Progenitor cell of endocrine pancreas (in vitro differentiated cells): Measurements from ENCODE around the gene RCL1. TPM values are rescaled to one million over a fixed set of nuclear protein-coding genes. Genes with fewer than 3 reads are reported as not detected.

Experiments
- DNase-seq: peaks from one replicate; pipeline ENCODE4 v3.0.0; 2021; ENCODE audit warnings: low spot score; ENCODE audit not compliant: unreplicated experiment
- H3K27ac Mint-ChIP-seq: 2 replicates; pipeline ENCODE4 v1.8.0; 2021; ENCODE audit warnings: mild to moderate bottlenecking, moderate library complexity, mixed read lengths
- H3K27me3 Mint-ChIP-seq: 2 replicates; pipeline ENCODE4 v1.8.0; 2021; ENCODE audit warnings: mixed read lengths
- H3K36me3 Mint-ChIP-seq: 2 replicates; pipeline ENCODE4 v1.8.0; 2022; ENCODE audit warnings: mixed read lengths; ENCODE audit not compliant: insufficient read depth
- H3K4me1 Mint-ChIP-seq: 2 replicates; pipeline ENCODE4 v1.8.0; 2021; ENCODE audit warnings: low read depth, mixed read lengths
- H3K4me3 Mint-ChIP-seq: 2 replicates; pipeline ENCODE4 v1.8.0; 2021; ENCODE audit warnings: low read depth, mild to moderate bottlenecking, moderate library complexity, mixed read lengths
- H3K9me3 Mint-ChIP-seq: 2 replicates; pipeline ENCODE4 v1.8.0; 2021; ENCODE audit warnings: low read depth, mixed read lengths
- CTCF ChIP-seq: fragments of 200-600 bp; sonication (generic); IDR thresholded peaks from one replicate; pipeline ENCODE4 v1.5.0; 2021; ENCODE audit warnings: antibody characterized with exemption, mild to moderate bottlenecking; ENCODE audit not compliant: unreplicated experiment
- total RNA-seq: library from RNA; stranded (reverse); gene quantifications from 2 replicates; pipeline ENCODE4 v1.2.1, GENCODE V29; 2021

Gene RCL1
- total RNA-seq, 1 donor from 2014 or later: 18.2 TPM

- Mint-ChIP-seq H3K27ac (no peak overlapping the region), H3K36me3 (peaks cover 2% of the 10 kb centered on the region), H3K27me3 (no peaks in the 10 kb centered on the region), H3K4me1 (no peaks in the 10 kb centered on the region), H3K4me3 (no peak overlapping the region), H3K9me3 (no peaks in the 10 kb centered on the region)
- DNase-seq: no peak
- TF ChIP-seq CTCF: no peak
These were observed 29.3 kb downstream of the RCL1 start for GRCh38 chr9:4822057-4822456.

GRCh38 chr9:4826417-4827166, 33.8 kb downstream of the RCL1 start:
- no peaks in the 10 kb centered on the region for H3K9me3 Mint-ChIP-seq
- DNase-seq: no peak
- H3K27me3 Mint-ChIP-seq: no peaks in the 10 kb centered on the region
- no peak overlapping the region for H3K27ac Mint-ChIP-seq
- H3K4me1 Mint-ChIP-seq: no peaks in the 10 kb centered on the region
- H3K4me3 Mint-ChIP-seq: no peak overlapping the region
- no peak for TF ChIP-seq CTCF
- H3K36me3 Mint-ChIP-seq: peaks cover 2% of the 10 kb centered on the region

GRCh38 chr9:4827224-4827623, 34.5 kb downstream of the RCL1 start:
- Mint-ChIP-seq H3K27ac (no peak overlapping the region), H3K27me3 (no peaks in the 10 kb centered on the region), H3K9me3 (no peaks in the 10 kb centered on the region), H3K4me1 (peaks cover 4% of the 10 kb centered on the region), H3K4me3 (no peak overlapping the region), H3K36me3 (peaks cover 2% of the 10 kb centered on the region)
- DNase-seq: no peak
- TF ChIP-seq CTCF: no peak

- Mint-ChIP-seq H3K36me3 (peaks cover 4% of the 10 kb centered on the region), H3K27ac (no peak overlapping the region), H3K27me3 (no peaks in the 10 kb centered on the region), H3K4me3 (no peak overlapping the region), H3K9me3 (no peaks in the 10 kb centered on the region), H3K4me1 (peaks cover 12% of the 10 kb centered on the region)
- TF ChIP-seq CTCF: no peak
- no peak for DNase-seq
These were observed 36.0 kb downstream of the RCL1 start for GRCh38 chr9:4828761-4829160.

GRCh38 chr9:4829969-4830368, 37.2 kb downstream of the RCL1 start:
- Mint-ChIP-seq H3K27ac (no peak overlapping the region), H3K36me3 (peaks cover 12% of the 10 kb centered on the region), H3K27me3 (no peaks in the 10 kb centered on the region), H3K9me3 (no peaks in the 10 kb centered on the region), H3K4me3 (no peak overlapping the region), H3K4me1 (peaks cover 18% of the 10 kb centered on the region)
- no peak for TF ChIP-seq CTCF
- no peak for DNase-seq
